ENCODE data around the gene EEF1AKMT2. TPM values are rescaled to one million over a fixed set of nuclear protein-coding genes. Genes with fewer than 3 reads are reported as not detected.

Gene EEF1AKMT2
- polyA plus RNA-seq, 1 of the 3 experiments (the other 2 are of a cell fraction), result 14.0 TPM

DNA sequence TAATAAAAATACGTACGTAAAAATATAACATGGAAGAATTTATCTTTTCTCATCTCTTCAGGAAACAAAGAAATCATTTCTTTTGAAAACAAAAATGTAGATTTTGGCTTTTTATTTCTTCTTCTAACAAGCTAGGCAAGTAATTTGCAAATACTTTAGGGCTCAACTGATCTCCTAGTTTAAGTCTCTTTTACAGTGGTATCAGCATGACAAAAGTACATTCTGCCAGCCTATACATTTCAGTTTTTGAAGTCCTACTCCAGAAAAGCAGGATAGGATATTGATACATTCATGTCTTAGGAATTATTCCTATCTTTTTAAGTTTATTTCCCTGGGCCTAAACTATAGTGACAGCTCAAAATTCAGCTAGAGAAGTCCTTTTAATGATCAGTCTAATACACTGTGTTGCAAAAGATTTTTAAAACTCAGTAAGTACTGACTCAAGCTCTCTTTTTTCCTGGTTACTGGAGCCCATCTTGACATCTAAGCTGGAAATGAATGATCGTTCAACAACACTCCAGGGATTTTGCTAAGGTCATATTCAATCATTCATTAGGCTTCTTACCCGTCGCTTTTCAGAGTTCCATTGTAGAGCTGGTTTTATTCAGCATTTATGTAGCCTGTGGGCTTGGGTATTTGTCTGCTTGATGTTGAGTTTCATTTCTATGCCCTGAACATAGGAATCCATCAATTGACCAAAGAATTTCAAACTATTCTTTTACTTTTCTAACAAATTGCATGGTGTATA lies 35.4 kb downstream of the EEF1AKMT2 start:
- CTCF ChIA-PET, result interaction anchor here (1.1 to 4.5 kb wide), 6 partner anchors 9 to 291 kb away, joined by 3 to 31 read pairs (median 12); partner anchors contain the start of gene FAM53B

More for the DNA sequence above, 35.4 kb downstream of the EEF1AKMT2 start:
- 97% methylated on average over 5 of the region's 5 CpGs for WGBS (ENCODE audit: low lambda C conversion rate)
- H3K79me2 ChIP-seq (ENCODE audit: insufficient read depth), result peaks cover 9% of the 10 kb centered on the region; the same call in 1 of the 2 replicates
- TF ChIP-seq, protein P1, sequence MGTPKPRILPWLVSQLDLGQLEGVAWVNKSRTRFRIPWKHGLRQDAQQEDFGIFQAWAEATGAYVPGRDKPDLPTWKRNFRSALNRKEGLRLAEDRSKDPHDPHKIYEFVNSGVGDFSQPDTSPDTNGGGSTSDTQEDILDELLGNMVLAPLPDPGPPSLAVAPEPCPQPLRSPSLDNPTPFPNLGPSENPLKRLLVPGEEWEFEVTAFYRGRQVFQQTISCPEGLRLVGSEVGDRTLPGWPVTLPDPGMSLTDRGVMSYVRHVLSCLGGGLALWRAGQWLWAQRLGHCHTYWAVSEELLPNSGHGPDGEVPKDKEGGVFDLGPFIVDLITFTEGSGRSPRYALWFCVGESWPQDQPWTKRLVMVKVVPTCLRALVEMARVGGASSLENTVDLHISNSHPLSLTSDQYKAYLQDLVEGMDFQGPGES (IDR thresholded peaks at IDR 0.05; ENCODE audit: low read depth, low read length), result no peak
- TF ChIP-seq, protein P2, sequence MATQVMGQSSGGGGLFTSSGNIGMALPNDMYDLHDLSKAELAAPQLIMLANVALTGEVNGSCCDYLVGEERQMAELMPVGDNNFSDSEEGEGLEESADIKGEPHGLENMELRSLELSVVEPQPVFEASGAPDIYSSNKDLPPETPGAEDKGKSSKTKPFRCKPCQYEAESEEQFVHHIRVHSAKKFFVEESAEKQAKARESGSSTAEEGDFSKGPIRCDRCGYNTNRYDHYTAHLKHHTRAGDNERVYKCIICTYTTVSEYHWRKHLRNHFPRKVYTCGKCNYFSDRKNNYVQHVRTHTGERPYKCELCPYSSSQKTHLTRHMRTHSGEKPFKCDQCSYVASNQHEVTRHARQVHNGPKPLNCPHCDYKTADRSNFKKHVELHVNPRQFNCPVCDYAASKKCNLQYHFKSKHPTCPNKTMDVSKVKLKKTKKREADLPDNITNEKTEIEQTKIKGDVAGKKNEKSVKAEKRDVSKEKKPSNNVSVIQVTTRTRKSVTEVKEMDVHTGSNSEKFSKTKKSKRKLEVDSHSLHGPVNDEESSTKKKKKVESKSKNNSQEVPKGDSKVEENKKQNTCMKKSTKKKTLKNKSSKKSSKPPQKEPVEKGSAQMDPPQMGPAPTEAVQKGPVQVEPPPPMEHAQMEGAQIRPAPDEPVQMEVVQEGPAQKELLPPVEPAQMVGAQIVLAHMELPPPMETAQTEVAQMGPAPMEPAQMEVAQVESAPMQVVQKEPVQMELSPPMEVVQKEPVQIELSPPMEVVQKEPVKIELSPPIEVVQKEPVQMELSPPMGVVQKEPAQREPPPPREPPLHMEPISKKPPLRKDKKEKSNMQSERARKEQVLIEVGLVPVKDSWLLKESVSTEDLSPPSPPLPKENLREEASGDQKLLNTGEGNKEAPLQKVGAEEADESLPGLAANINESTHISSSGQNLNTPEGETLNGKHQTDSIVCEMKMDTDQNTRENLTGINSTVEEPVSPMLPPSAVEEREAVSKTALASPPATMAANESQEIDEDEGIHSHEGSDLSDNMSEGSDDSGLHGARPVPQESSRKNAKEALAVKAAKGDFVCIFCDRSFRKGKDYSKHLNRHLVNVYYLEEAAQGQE (IDR thresholded peaks at IDR 0.05; ENCODE audit: low read depth, low read length), result no peak
- TF ChIP-seq FOSL2 (IDR thresholded peaks at IDR 0.05; ENCODE audit: borderline replicate concordance, low read depth) (no peak), RFX5 (IDR thresholded peaks at IDR 0.05; ENCODE audit: low read length) (no peak), SMC3 (IDR thresholded peaks at IDR 0.05; ENCODE audit: low read depth, low read length) (no peak), EP300 (IDR thresholded peaks at IDR 0.05; ENCODE audit: borderline replicate concordance in 1 of 2, low read depth in 1 of 2, low read length in 1 of 2) (no peak), NRF1 (IDR thresholded peaks at IDR 0.05; ENCODE audit: low read depth, low read length) (no peak), MXI1 (IDR thresholded peaks at IDR 0.05; ENCODE audit: low read depth, low read length) (no peak), TCF12 (IDR thresholded peaks at IDR 0.05) (no peak)
- TF ChIP-seq, protein P3, sequence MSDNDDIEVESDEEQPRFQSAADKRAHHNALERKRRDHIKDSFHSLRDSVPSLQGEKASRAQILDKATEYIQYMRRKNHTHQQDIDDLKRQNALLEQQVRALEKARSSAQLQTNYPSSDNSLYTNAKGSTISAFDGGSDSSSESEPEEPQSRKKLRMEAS (IDR thresholded peaks at IDR 0.05; ENCODE audit: low read depth), result no peak
- TF ChIP-seq, protein P4, sequence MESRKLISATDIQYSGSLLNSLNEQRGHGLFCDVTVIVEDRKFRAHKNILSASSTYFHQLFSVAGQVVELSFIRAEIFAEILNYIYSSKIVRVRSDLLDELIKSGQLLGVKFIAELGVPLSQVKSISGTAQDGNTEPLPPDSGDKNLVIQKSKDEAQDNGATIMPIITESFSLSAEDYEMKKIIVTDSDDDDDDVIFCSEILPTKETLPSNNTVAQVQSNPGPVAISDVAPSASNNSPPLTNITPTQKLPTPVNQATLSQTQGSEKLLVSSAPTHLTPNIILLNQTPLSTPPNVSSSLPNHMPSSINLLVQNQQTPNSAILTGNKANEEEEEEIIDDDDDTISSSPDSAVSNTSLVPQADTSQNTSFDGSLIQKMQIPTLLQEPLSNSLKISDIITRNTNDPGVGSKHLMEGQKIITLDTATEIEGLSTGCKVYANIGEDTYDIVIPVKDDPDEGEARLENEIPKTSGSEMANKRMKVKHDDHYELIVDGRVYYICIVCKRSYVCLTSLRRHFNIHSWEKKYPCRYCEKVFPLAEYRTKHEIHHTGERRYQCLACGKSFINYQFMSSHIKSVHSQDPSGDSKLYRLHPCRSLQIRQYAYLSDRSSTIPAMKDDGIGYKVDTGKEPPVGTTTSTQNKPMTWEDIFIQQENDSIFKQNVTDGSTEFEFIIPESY (IDR thresholded peaks at IDR 0.05; ENCODE audit: borderline replicate concordance, low read depth), result no peak
- TF ChIP-seq, protein P5, sequence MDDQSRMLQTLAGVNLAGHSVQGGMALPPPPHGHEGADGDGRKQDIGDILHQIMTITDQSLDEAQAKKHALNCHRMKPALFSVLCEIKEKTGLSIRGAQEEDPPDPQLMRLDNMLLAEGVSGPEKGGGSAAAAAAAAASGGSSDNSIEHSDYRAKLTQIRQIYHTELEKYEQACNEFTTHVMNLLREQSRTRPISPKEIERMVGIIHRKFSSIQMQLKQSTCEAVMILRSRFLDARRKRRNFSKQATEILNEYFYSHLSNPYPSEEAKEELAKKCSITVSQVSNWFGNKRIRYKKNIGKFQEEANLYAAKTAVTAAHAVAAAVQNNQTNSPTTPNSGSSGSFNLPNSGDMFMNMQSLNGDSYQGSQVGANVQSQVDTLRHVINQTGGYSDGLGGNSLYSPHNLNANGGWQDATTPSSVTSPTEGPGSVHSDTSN (IDR thresholded peaks at IDR 0.05), result no peak
- H3K4me3 ChIP-seq (ENCODE audit: low read depth in 2 of 2, low read length in 1 of 2), result no peak overlapping the region
- peaks cover 0 to 7% of the 10 kb centered on the region in 2 experiments; a peak in 1 of 4 replicates for H3K4me1 ChIP-seq (ENCODE audit: control insufficient read depth in 1 of 2, insufficient read depth in 2 of 2, low read depth in 1 of 2, low read length in 1 of 2)
- no peak overlapping the region for H2AFZ ChIP-seq (ENCODE audit: low read depth)
- DNase-seq, result no peak
- no peak overlapping the region for H3K27ac ChIP-seq (ENCODE audit: low read depth in 2 of 2, low read length in 1 of 2)
- H3K36me3 ChIP-seq (replicated peaks in 1 of 2; ENCODE audit: control insufficient read depth in 1 of 2, insufficient read depth in 2 of 2, low read length in 1 of 2), result peaks cover 46 to 62% of the 10 kb centered on the region in 2 experiments
- no peaks in the 10 kb centered on the region for H4K20me1 ChIP-seq (ENCODE audit: insufficient read depth)
- H3K9ac ChIP-seq, result no peak overlapping the region
- POLR2A ChIA-PET, result interaction anchor here (0.6 to 1.3 kb wide), 2 partner anchors 11 to 272 kb away, joined by 3 to 4 read pairs; no protein-coding TSS in a partner anchor
- H3K4me2 ChIP-seq, result no peak overlapping the region
- H3F3A ChIP-seq (replicated peaks; ENCODE audit: insufficient read depth), result peaks cover 4% of the 10 kb centered on the region
- no peaks in the 10 kb centered on the region for H3K9me3 ChIP-seq
- H3K27me3 ChIP-seq (ENCODE audit: insufficient read depth), result no peaks in the 10 kb centered on the region
- no peaks in the 10 kb centered on the region for H3K9me2 ChIP-seq

Measured in SK-N-SH (cell line).